GM23338 (cell line): ENCODE results near the gene ZNF277. TPM values are rescaled to one million over a fixed set of nuclear protein-coding genes. Genes with fewer than 3 reads are reported as not detected.

Experiments used
- ATAC-seq: fragments of 200-7000 bp; cut with Tn5 transposase; 3 replicates; pipeline ENCODE4 v1.9.1; 2020
- DNase-seq: peaks from one replicate; pipeline ENCODE4 v3.0.0-alpha.2; 2015; ENCODE audit warnings: low spot score
- H2AFZ ChIP-seq: fragments of 200-600 bp; sonication (generic); 2 replicates; pipeline ENCODE4 v1.8.0; 2016; ENCODE audit warnings: antibody characterized with exemption, mild to moderate bottlenecking, moderate library complexity
- H3F3A ChIP-seq: fragments of 200-600 bp; sonication (generic); replicated peaks from 2 replicates; pipeline ENCODE4 v1.8.0; 2017; ENCODE audit warnings: antibody characterized with exemption, mixed run types, low read depth
- H3K27ac ChIP-seq: fragments of 200-600 bp; sonication (generic); 2 replicates; pipeline ENCODE4 v1.6.1; 2016; ENCODE audit warnings: low read depth
- H3K27me3 ChIP-seq: fragments of 200-600 bp; sonication (generic); 2 replicates; pipeline ENCODE4 v1.8.0; 2016; ENCODE audit warnings: mild to moderate bottlenecking, mixed run types, moderate library complexity; ENCODE audit not compliant: insufficient read depth
- H3K36me3 ChIP-seq: fragments of 200-600 bp; sonication (generic); 2 replicates; pipeline ENCODE4 v1.8.0; 2016; ENCODE audit warnings: mild to moderate bottlenecking; ENCODE audit not compliant: insufficient read depth
- H3K4me1 ChIP-seq: fragments of 200-600 bp; sonication (generic); 2 replicates; pipeline ENCODE4 v1.8.0; 2016; ENCODE audit warnings: mild to moderate bottlenecking, moderate library complexity; ENCODE audit not compliant: insufficient read depth
- H3K4me2 ChIP-seq: fragments of 200-600 bp; sonication (generic); 2 replicates; pipeline ENCODE4 v1.7.1; 2017; ENCODE audit warnings: mixed run types
- H3K4me3 ChIP-seq: fragments of 200-600 bp; sonication (generic); 2 replicates; pipeline ENCODE4 v1.6.1; 2016; ENCODE audit warnings: mixed run types
- H3K79me2 ChIP-seq: fragments of 200-600 bp; sonication (generic); replicated peaks from 2 replicates; pipeline ENCODE4 v1.8.0; 2017; ENCODE audit warnings: mild to moderate bottlenecking; ENCODE audit not compliant: insufficient read depth
- H3K9me2 ChIP-seq: fragments of 200-600 bp; sonication (generic); 2 replicates; pipeline ENCODE4 v1.8.0; 2017; ENCODE audit not compliant: insufficient read depth
- H4K20me1 ChIP-seq: fragments of 200-600 bp; sonication (generic); replicated peaks from 2 replicates; pipeline ENCODE4 v1.8.0; 2017; ENCODE audit warnings: mild to moderate bottlenecking; ENCODE audit not compliant: insufficient read depth
- H3K27ac Mint-ChIP-seq: 2 replicates; pipeline ENCODE4 v1.8.0; 2020; ENCODE audit warnings: inconsistent platforms, mild to moderate bottlenecking, moderate library complexity, mixed read lengths
- H3K27me3 Mint-ChIP-seq: 3 replicates; pipeline ENCODE4 v1.8.0; 2022; ENCODE audit warnings: low read depth, mild to moderate bottlenecking, moderate library complexity, mixed read lengths, inconsistent platforms; ENCODE audit not compliant: insufficient read depth, poor library complexity
- H3K36me3 Mint-ChIP-seq: 3 replicates; pipeline ENCODE4 v1.8.0; 2021; ENCODE audit warnings: low read depth, mild to moderate bottlenecking, inconsistent platforms, moderate library complexity, mixed read lengths
- H3K4me1 Mint-ChIP-seq: 3 replicates; pipeline ENCODE4 v1.8.0; 2020; ENCODE audit warnings: mild to moderate bottlenecking, inconsistent platforms, mixed read lengths
- H3K4me3 Mint-ChIP-seq: 3 replicates; pipeline ENCODE4 v1.8.0; 2021; ENCODE audit warnings: moderate library complexity, mild to moderate bottlenecking, inconsistent platforms, mixed read lengths
- H3K9me3 Mint-ChIP-seq: 3 replicates; pipeline ENCODE4 v1.8.0; 2020; ENCODE audit warnings: moderate library complexity, mild to moderate bottlenecking, inconsistent platforms, mixed read lengths
- CREB1 ChIP-seq: fragments of 250-450 bp; sonication (Bioruptor Pico); IDR thresholded peaks from 2 replicates; pipeline ENCODE4 v1.5.0; 2020; ENCODE audit warnings: low read depth, mild to moderate bottlenecking, moderate library complexity
- CTCF ChIP-seq, 2 experiments: fragments of 200-600 bp in 1 of 2; sonication (generic) in 1 of 2; conservative IDR thresholded peaks; 2 replicates each; pipeline versions ENCODE4 v1.5.1 to v1.6.1; 2016 to 2017; ENCODE audit warnings: antibody characterized with exemption in 2 of 2, low read depth in 2 of 2, mild to moderate bottlenecking in 2 of 2, moderate library complexity in 1 of 2
- ETS1 ChIP-seq: IDR thresholded peaks from 2 replicates; pipeline ENCODE4 v1.6.1; 2016; ENCODE audit warnings: antibody characterized with exemption
- EZH2 ChIP-seq: fragments of 200-600 bp; sonication (generic); IDR thresholded peaks from one replicate; pipeline ENCODE4 v1.8.0; 2017; ENCODE audit warnings: antibody characterized with exemption, mild to moderate bottlenecking, low read depth; ENCODE audit not compliant: unreplicated experiment
- EZH2phosphoT487 ChIP-seq: fragments of 200-600 bp; sonication (generic); IDR thresholded peaks from one replicate; pipeline ENCODE4 v1.8.1; 2018; ENCODE audit warnings: antibody characterized with exemption; ENCODE audit not compliant: unreplicated experiment
- JUNB ChIP-seq: IDR thresholded peaks from one replicate; pipeline ENCODE4 v1.6.1; 2016; ENCODE audit warnings: antibody characterized with exemption; ENCODE audit not compliant: unreplicated experiment
- NANOG ChIP-seq: IDR thresholded peaks from 2 replicates; pipeline ENCODE4 v1.6.1; 2016; ENCODE audit warnings: antibody characterized with exemption, borderline replicate concordance
- POLR2AphosphoS5 ChIP-seq: IDR thresholded peaks from 2 replicates; pipeline ENCODE4 v1.6.1; 2016; ENCODE audit warnings: antibody characterized with exemption, low read depth
- REST ChIP-seq: IDR thresholded peaks from one replicate; pipeline ENCODE4 v1.6.1; 2018; ENCODE audit warnings: antibody characterized with exemption; ENCODE audit not compliant: unreplicated experiment
- STAT1 ChIP-seq: IDR thresholded peaks from one replicate; pipeline ENCODE4 v1.6.1; 2016; ENCODE audit warnings: antibody characterized with exemption; ENCODE audit not compliant: unreplicated experiment
- ZNF114 ChIP-seq: fragments of 250-450 bp; sonication (Bioruptor Pico); IDR thresholded peaks from 2 replicates; pipeline ENCODE4 v1.5.0; 2020; ENCODE audit warnings: mild to moderate bottlenecking, moderate library complexity
- ZNF331 ChIP-seq: fragments of 250-450 bp; sonication (Bioruptor Pico); IDR thresholded peaks from 2 replicates; pipeline ENCODE4 v1.5.0; 2020; ENCODE audit warnings: low read depth, mild to moderate bottlenecking, moderate library complexity
- ZNF462 ChIP-seq: fragments of 250-450 bp; sonication (Bioruptor Pico); IDR thresholded peaks from 2 replicates; pipeline ENCODE4 v1.5.0; 2020; ENCODE audit warnings: mild to moderate bottlenecking, moderate library complexity
- polyA plus RNA-seq: library from polyadenylated mRNA; unstranded; fragments of >200 nt; fragmentation: Nextera tagmentation; extraction: Ambion mirVana; gene quantifications from 2 replicates; pipeline ENCODE4 v1.2.1, GENCODE V29; 2016
- total RNA-seq: library from RNA; depleted of rRNA; stranded (reverse); fragments of >200 nt; shearing (Covaris generic); gene quantifications from 2 replicates; pipeline ENCODE4 v1.2.3, GENCODE V29; 2014

ZNF277 gene
- total and polyA plus RNA-seq, 2 experiments from 2014 or later = 25.4 to 28.9 TPM

GRCh38 chr7:112160771-112161150 is 45.7 kb upstream of the ZNF277 start:
- H3K4me3 Mint-ChIP-seq = no peak overlapping the region; the same call in 2 of the 3 replicates
- peaks cover 8% of the 10 kb centered on the region for H3K27me3 Mint-ChIP-seq
- DNase-seq (no peak), ATAC-seq (no peak)
- Histone ChIP-seq H3F3A (no peaks in the 10 kb centered on the region), H3K27ac (peak overlapping the region; percentile 79; the same call in 1 of the 2 replicates), H3K27me3 (no peaks in the 10 kb centered on the region), H3K79me2 (peaks cover 70% of the 10 kb centered on the region), H3K4me2 (peak overlapping the region; percentile 30; the same call in 1 of the 2 replicates), H3K9me2 (no peaks in the 10 kb centered on the region), H3K4me1 (peaks cover 40% of the 10 kb centered on the region), H3K4me3 (no peak overlapping the region), H4K20me1 (no peaks in the 10 kb centered on the region), H3K36me3 (no peaks in the 10 kb centered on the region), H2AFZ (no peak overlapping the region)
- no peaks in the 10 kb centered on the region for H3K9me3 Mint-ChIP-seq
- TF ChIP-seq JUNB (no peak), ETS1 (no peak), STAT1 (no peak), REST (no peak), NANOG (no peak), ZNF331 (CRISPR knock-in tag) (no peak), ZNF462 (CRISPR knock-in tag) (no peak), ZNF114 (CRISPR knock-in tag) (no peak), EZH2 (no peak), POLR2AphosphoS5 (no peak), EZH2phosphoT487 (no peak), CREB1 (CRISPR knock-in tag) (no peak), CTCF (conservative IDR thresholded peaks at IDR 0.05; ENCODE audit: low read depth in 2 of 2) (no peak)
- no peaks in the 10 kb centered on the region for H3K36me3 Mint-ChIP-seq
- H3K27ac Mint-ChIP-seq = peak overlapping the region; percentile 83
- H3K4me1 Mint-ChIP-seq = peaks cover 63% of the 10 kb centered on the region
